GM19397 (cell line): ENCODE data around the gene CDH1.

Experiments
- ATAC-seq: cut with Tn5 transposase; IDR thresholded peaks from one replicate; pipeline ENCODE4 v1.9.1; 2021; ENCODE audit warnings: mild to moderate bottlenecking, moderate library complexity; ENCODE audit not compliant: unreplicated experiment

Gene CDH1

GRCh38 chr16:68731637-68732036 is 5.5 kb upstream of the CDH1 start:
- ATAC-seq, result no peak

GRCh38 chr16:68732042-68732680 is 4.9 kb upstream of the CDH1 start:
- no peak for ATAC-seq

- no peak for ATAC-seq
These were observed 4.2 kb upstream of the CDH1 start for GRCh38 chr16:68732741-68733399.

GRCh38 chr16:68733570-68733969 is 3.5 kb upstream of the CDH1 start:
- no peak for ATAC-seq

GRCh38 chr16:68734782-68735181 is 2.3 kb upstream of the CDH1 start:
- ATAC-seq, result no peak

- ATAC-seq, result no peak
These were observed 531 bp upstream of the CDH1 start for GRCh38 chr16:68736561-68736960.

- ATAC-seq, result no peak
These were observed 888 bp downstream of the CDH1 start for GRCh38 chr16:68737730-68738629.

- no peak for ATAC-seq
These were observed 3.0 kb downstream of the CDH1 start for GRCh38 chr16:68739964-68740627.

- ATAC-seq, result no peak
These were observed 3.7 kb downstream of the CDH1 start for GRCh38 chr16:68740628-68741346.

GRCh38 chr16:68743664-68744063 is 6.6 kb downstream of the CDH1 start:
- ATAC-seq, result no peak

- ATAC-seq, result no peak
These were observed 7.7 kb downstream of the CDH1 start for GRCh38 chr16:68744744-68745280.

- no peak for ATAC-seq
These were observed 9.9 kb downstream of the CDH1 start for GRCh38 chr16:68746951-68747350.

GRCh38 chr16:68749432-68749831 is 12.3 kb downstream of the CDH1 start:
- no peak for ATAC-seq

- ATAC-seq, result no peak
These were observed 13.2 kb downstream of the CDH1 start for GRCh38 chr16:68750193-68750695.

- no peak for ATAC-seq
These were observed 14.1 kb downstream of the CDH1 start for GRCh38 chr16:68751160-68751559.

- no peak for ATAC-seq
These were observed 15.5 kb downstream of the CDH1 start for GRCh38 chr16:68752602-68753001.

GRCh38 chr16:68754084-68754792 is 17.1 kb downstream of the CDH1 start:
- no peak for ATAC-seq

GRCh38 chr16:68756239-68756915 is 19.3 kb downstream of the CDH1 start:
- ATAC-seq, result peak; percentile 59

- ATAC-seq, result no peak
These were observed 20.5 kb downstream of the CDH1 start for GRCh38 chr16:68757625-68757935.
